IMR-90 (cell line): ENCODE results near the gene NTNG2. TPM values are rescaled to one million over a fixed set of nuclear protein-coding genes. Genes with fewer than 3 reads are reported as not detected.

Source experiments
- ATAC-seq: fragments of 200-7000 bp; cut with Tn5 transposase; 2 replicates; pipeline ENCODE4 v1.9.1; 2020; ENCODE audit warnings: low read depth, mild to moderate bottlenecking, moderate library complexity
- BruUV-seq: library from RNA; stranded (reverse); fragments of 400-500 nt; replicated peaks from 2 replicates; lab custom pipeline; 2021; lab: Mats Ljungman, UMichigan
- CTCF ChIA-PET: fragments of 300-600 bp; formaldehyde crosslinking; extraction: SDS; loops from one replicate; lab custom pipeline; 2021; ENCODE audit warnings: antibody characterized with exemption; lab: Yijun Ruan, JAX
- POLR2A ChIA-PET: fragments of 300-600 bp; sonication (Branson Sonifier 250); formaldehyde crosslinking; loops from one replicate; lab custom pipeline; 2022; ENCODE audit warnings: antibody characterized with exemption; ENCODE audit not compliant: unreplicated experiment; lab: Charles Lee
- DNase-seq: peaks from one replicate; pipeline ENCODE4 v3.0.0; 2013
- H2AFZ ChIP-seq: replicated peaks from 2 replicates; pipeline ENCODE3; 2013; ENCODE audit warnings: low read length, mild to moderate bottlenecking; ENCODE audit not compliant: poor library complexity
- H2AK5ac ChIP-seq: 2 replicates; pipeline ENCODE4 v1.6.1; 2013; ENCODE audit warnings: low read depth, low read length, inconsistent platforms
- H2AK9ac ChIP-seq: replicated peaks from 2 replicates; pipeline ENCODE3; 2013; ENCODE audit warnings: mild to moderate bottlenecking, low read depth, low read length, moderate library complexity; ENCODE audit not compliant: poor library complexity
- H2BK120ac ChIP-seq: 2 replicates; pipeline ENCODE4 v1.6.1; 2013; ENCODE audit warnings: low read depth, low read length, inconsistent platforms
- H2BK15ac ChIP-seq: 3 replicates; pipeline ENCODE4 v1.6.1; 2013; ENCODE audit warnings: low read depth, low read length, inconsistent platforms
- H2BK20ac ChIP-seq: 2 replicates; pipeline ENCODE4 v1.6.1; 2013; ENCODE audit warnings: low read depth, mild to moderate bottlenecking, inconsistent platforms, low read length, moderate library complexity
- H2BK5ac ChIP-seq: 2 replicates; pipeline ENCODE4 v1.6.1; 2013; ENCODE audit warnings: mild to moderate bottlenecking, low read depth, low read length, inconsistent platforms; ENCODE audit not compliant: poor library complexity, severe bottlenecking
- H3K14ac ChIP-seq: replicated peaks from 2 replicates; pipeline ENCODE4 v1.6.1; 2013; ENCODE audit warnings: low read depth, low read length, inconsistent platforms
- H3K18ac ChIP-seq: 2 replicates; pipeline ENCODE4 v1.6.1; 2013; ENCODE audit warnings: low read depth, low read length, control low read depth
- H3K23ac ChIP-seq: 2 replicates; pipeline ENCODE4 v1.6.1; 2013; ENCODE audit warnings: low read depth, low read length, inconsistent platforms
- H3K27ac ChIP-seq: 2 replicates; pipeline ENCODE4 v1.5.1; 2013; ENCODE audit warnings: mild to moderate bottlenecking, control low read depth, low read length; ENCODE audit not compliant: insufficient read depth
- H3K27me3 ChIP-seq: 2 replicates; pipeline ENCODE4 v1.6.1; 2013; ENCODE audit warnings: low read length; ENCODE audit not compliant: control insufficient read depth, insufficient read depth
- H3K36me3 ChIP-seq: 2 replicates; pipeline ENCODE4 v1.6.1; 2013; ENCODE audit warnings: low read length, mixed read lengths; ENCODE audit not compliant: control insufficient read depth, insufficient read depth
- H3K4ac ChIP-seq: 2 replicates; pipeline ENCODE4 v1.6.1; 2013; ENCODE audit warnings: low read depth, low read length, inconsistent platforms
- H3K4me1 ChIP-seq: 2 replicates; pipeline ENCODE4 v1.6.1; 2013; ENCODE audit warnings: low read length, mixed read lengths; ENCODE audit not compliant: control insufficient read depth, insufficient read depth
- H3K4me2 ChIP-seq: 2 replicates; pipeline ENCODE4 v1.6.1; 2013; ENCODE audit warnings: low read depth, mild to moderate bottlenecking, control low read depth, low read length, moderate library complexity
- H3K4me3 ChIP-seq: 2 replicates; pipeline ENCODE4 v1.5.1; 2013; ENCODE audit warnings: low read depth, mild to moderate bottlenecking, control low read depth, low read length, moderate library complexity; ENCODE audit not compliant: insufficient read depth
- H3K56ac ChIP-seq: 2 replicates; pipeline ENCODE4 v1.6.1; 2013; ENCODE audit warnings: low read length, inconsistent platforms; ENCODE audit not compliant: insufficient read depth; ENCODE audit errors: extremely low read depth
- H3K79me1 ChIP-seq, 2 experiments: 2 replicates each; pipeline ENCODE4 v1.6.1; 2013; ENCODE audit warnings: low read length in 2 of 2, inconsistent platforms in 1 of 2, low read depth in 1 of 2
- H3K9ac ChIP-seq: 2 replicates; pipeline ENCODE4 v1.6.1; 2013; ENCODE audit warnings: low read depth, low read length, control low read depth
- H3K9me1 ChIP-seq: 2 replicates; pipeline ENCODE4 v1.6.1; 2013; ENCODE audit warnings: low read length, inconsistent platforms; ENCODE audit not compliant: insufficient read depth
- H3K9me3 ChIP-seq: 2 replicates; pipeline ENCODE4 v1.6.1; 2013; ENCODE audit warnings: low read length; ENCODE audit not compliant: control insufficient read depth, insufficient read depth
- H4K20me1 ChIP-seq: 2 replicates; pipeline ENCODE4 v1.6.1; 2013; ENCODE audit warnings: low read length, inconsistent platforms; ENCODE audit not compliant: insufficient read depth
- H4K5ac ChIP-seq: 2 replicates; pipeline ENCODE4 v1.6.1; 2013; ENCODE audit warnings: mild to moderate bottlenecking, low read depth, low read length, control low read depth
- H4K8ac ChIP-seq, 2 experiments: 2 replicates each; pipeline ENCODE4 v1.6.1; 2013; ENCODE audit warnings: low read depth in 2 of 2, low read length in 2 of 2, control low read depth in 1 of 2, inconsistent platforms in 1 of 2
- H4K91ac ChIP-seq: 2 replicates; pipeline ENCODE4 v1.6.1; 2013; ENCODE audit warnings: low read depth, low read length, inconsistent platforms; ENCODE audit not compliant: insufficient read depth
- BHLHE40 ChIP-seq: fragments of 150-350 bp; IDR thresholded peaks from 2 replicates; pipeline ENCODE4 v1.6.1; 2016; ENCODE audit warnings: mild to moderate bottlenecking, low read depth, low read length
- CHD1 ChIP-seq: IDR thresholded peaks from 2 replicates; pipeline ENCODE4 v1.6.1; 2012; ENCODE audit warnings: low read depth, low read length, improper control_type of control experiment
- ELK1 ChIP-seq: fragments of 150-350 bp; IDR thresholded peaks from 2 replicates; pipeline ENCODE4 v1.6.1; 2016; ENCODE audit warnings: low read depth, mild to moderate bottlenecking, low read length, moderate library complexity, borderline replicate concordance
- FOS ChIP-seq: fragments of 150-350 bp; IDR thresholded peaks from 2 replicates; pipeline ENCODE4 v1.6.1; 2016; ENCODE audit warnings: low read depth, low read length
- MAFK ChIP-seq: IDR thresholded peaks from 2 replicates; pipeline ENCODE4 v1.6.1; 2012; ENCODE audit warnings: low read depth, low read length, improper control_type of control experiment
- MAZ ChIP-seq: IDR thresholded peaks from 2 replicates; pipeline ENCODE4 v1.6.1; 2012; ENCODE audit warnings: low read depth, mild to moderate bottlenecking, low read length, improper control_type of control experiment, moderate library complexity, borderline replicate concordance
- MXI1 ChIP-seq: IDR thresholded peaks from 2 replicates; pipeline ENCODE4 v1.6.1; 2012; ENCODE audit warnings: low read depth, mild to moderate bottlenecking, low read length, moderate library complexity, borderline replicate concordance
- NFE2L2 ChIP-seq: fragments of 150-350 bp; IDR thresholded peaks from 2 replicates; pipeline ENCODE4 v1.6.1; 2016; ENCODE audit warnings: low read depth, mild to moderate bottlenecking, low read length
- POLR2A ChIP-seq: IDR thresholded peaks from 2 replicates; pipeline ENCODE4 v1.6.1; 2012; ENCODE audit warnings: mild to moderate bottlenecking, low read depth, low read length
- RAD21 ChIP-seq: IDR thresholded peaks from 2 replicates; pipeline ENCODE4 v1.6.1; 2012; ENCODE audit warnings: low read length, improper control_type of control experiment
- SMC3 ChIP-seq: fragments of 150-350 bp; IDR thresholded peaks from 2 replicates; pipeline ENCODE4 v1.6.1; 2016; ENCODE audit warnings: low read depth, mild to moderate bottlenecking, antibody characterized with exemption, low read length, moderate library complexity
- USF2 ChIP-seq: fragments of 150-350 bp; IDR thresholded peaks from 2 replicates; pipeline ENCODE4 v1.6.1; 2017; ENCODE audit warnings: mild to moderate bottlenecking, antibody characterized with exemption, low read length, low read depth
- WGBS, 2 experiments: methylation state at CpG; one replicate each; pipeline versions ENCODE4 v1.1.5 to v1.1.7; 2013; ENCODE audit warnings: missing lambda C conversion rate in 2 of 2; ENCODE audit not compliant: insufficient read length in 1 of 2; ENCODE audit errors: extremely low coverage in 2 of 2; 5-methylcytosine and 5-hydroxymethylcytosine counted together
- dilution Hi-C: fragments of 300-500 bp; cut with HindIII; formaldehyde crosslinking; loops from one replicate; pipeline ENCODE4 v1.14.3; 2018; ENCODE audit warnings: low sequenced_read_pairs; ENCODE audit not compliant: unreplicated experiment
- in situ Hi-C: fragments of 300-500 bp; cut with MboI; formaldehyde crosslinking; loops from 3 replicates; pipeline ENCODE4 v1.14.3; 2019; ENCODE audit warnings: low sequenced_read_pairs, inconsistent platforms, mixed read lengths
- intact Hi-C: fragments of 100-400 bp; cut with micrococcal nuclease; formaldehyde crosslinking; loops from 2 replicates; pipeline ENCODE4 v1.10.0; 2022
- polyA plus RNA-seq, 3 experiments: library from polyadenylated mRNA; depleted of rRNA; stranded (reverse); fragments of >200 nt; gene quantifications; 2 replicates each; pipeline ENCODE4 v1.2.3, GENCODE V29; 2012; ENCODE audit warnings: low replicate concordance in 1 of 3
- total RNA-seq: library from RNA; depleted of rRNA; stranded (reverse); fragments of >200 nt; gene quantifications from 2 replicates; pipeline ENCODE4 v1.2.3, GENCODE V29; 2012
- TF ChIP-seq, protein P1 (sequence below): conservative IDR thresholded peaks from 2 replicates; pipeline ENCODE4 v1.5.1; 2012; ENCODE audit warnings: mild to moderate bottlenecking, low read depth, low read length, improper control_type of control experiment

Gene NTNG2
- total and polyA plus RNA-seq, 2 of the 4 experiments (the other 2 are of a cell fraction), result 0.54 to 0.84 TPM

GRCh38 chr9:132207215-132207614, 45.4 kb downstream of the NTNG2 start:
- POLR2A ChIA-PET, result no interaction called here
- H3K79me1 ChIP-seq, result no peaks in the 10 kb centered on the region
- peaks cover 47% of the 10 kb centered on the region for H3K27me3 ChIP-seq
- intact Hi-C loops, result no loop called here
- no peak for TF ChIP-seq SMC3
- TF ChIP-seq RAD21, result no peak
- no peak for TF ChIP-seq MAZ
- TF ChIP-seq BHLHE40, result no peak
- TF ChIP-seq MXI1, result no peak
- TF ChIP-seq, protein P1, sequence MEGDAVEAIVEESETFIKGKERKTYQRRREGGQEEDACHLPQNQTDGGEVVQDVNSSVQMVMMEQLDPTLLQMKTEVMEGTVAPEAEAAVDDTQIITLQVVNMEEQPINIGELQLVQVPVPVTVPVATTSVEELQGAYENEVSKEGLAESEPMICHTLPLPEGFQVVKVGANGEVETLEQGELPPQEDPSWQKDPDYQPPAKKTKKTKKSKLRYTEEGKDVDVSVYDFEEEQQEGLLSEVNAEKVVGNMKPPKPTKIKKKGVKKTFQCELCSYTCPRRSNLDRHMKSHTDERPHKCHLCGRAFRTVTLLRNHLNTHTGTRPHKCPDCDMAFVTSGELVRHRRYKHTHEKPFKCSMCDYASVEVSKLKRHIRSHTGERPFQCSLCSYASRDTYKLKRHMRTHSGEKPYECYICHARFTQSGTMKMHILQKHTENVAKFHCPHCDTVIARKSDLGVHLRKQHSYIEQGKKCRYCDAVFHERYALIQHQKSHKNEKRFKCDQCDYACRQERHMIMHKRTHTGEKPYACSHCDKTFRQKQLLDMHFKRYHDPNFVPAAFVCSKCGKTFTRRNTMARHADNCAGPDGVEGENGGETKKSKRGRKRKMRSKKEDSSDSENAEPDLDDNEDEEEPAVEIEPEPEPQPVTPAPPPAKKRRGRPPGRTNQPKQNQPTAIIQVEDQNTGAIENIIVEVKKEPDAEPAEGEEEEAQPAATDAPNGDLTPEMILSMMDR, result no peak
- no peak for TF ChIP-seq ELK1
- TF ChIP-seq POLR2A, result no peak
- TF ChIP-seq USF2, result no peak
- no peak for TF ChIP-seq MAFK
- TF ChIP-seq NFE2L2, result no peak
- no peak for TF ChIP-seq CHD1
- no peak for TF ChIP-seq FOS
- H3K4me1 ChIP-seq, result peaks cover 2% of the 10 kb centered on the region; the same call in 1 of the 2 replicates
- H3K9me3 ChIP-seq, result peaks cover 5% of the 10 kb centered on the region; the same call in 1 of the 2 replicates
- H4K8ac ChIP-seq, result no peak overlapping the region
- H3K56ac ChIP-seq, result no peak overlapping the region
- H3K4me3 ChIP-seq, result no peak overlapping the region
- no peak overlapping the region for H2AK9ac ChIP-seq
- no peak overlapping the region for H2BK5ac ChIP-seq
- H2BK15ac ChIP-seq, result no peak overlapping the region
- CTCF ChIA-PET, result no interaction called here
- H3K14ac ChIP-seq, result no peak overlapping the region
- peaks cover 7% of the 10 kb centered on the region; the same call in 1 of the 2 replicates for H3K9me1 ChIP-seq
- no peak overlapping the region for H4K5ac ChIP-seq
- H3K27ac ChIP-seq, result no peak overlapping the region
- ATAC-seq (no peak), DNase-seq (no peak)
- 67% methylated on average over 13 of the region's 14 CpGs; no CpG with 5 or more reads in 1 of the 2 experiments for WGBS, 2 experiments
- H4K91ac ChIP-seq, result no peak overlapping the region
- BruUV-seq, result no TSS peak
- H3K23ac ChIP-seq, result no peak overlapping the region
- H2AK5ac ChIP-seq, result no peak overlapping the region
- dilution Hi-C loops, result no loop called here
- no peak overlapping the region for H3K4me2 ChIP-seq
- H4K20me1 ChIP-seq, result no peaks in the 10 kb centered on the region; the same call in 1 of the 2 replicates
- no peak overlapping the region for H2AFZ ChIP-seq
- H3K4ac ChIP-seq, result no peak overlapping the region
- no peaks in the 10 kb centered on the region for H3K36me3 ChIP-seq
- H3K18ac ChIP-seq, result no peak overlapping the region
- in situ Hi-C loops, result no loop called here
- no peak overlapping the region for H2BK20ac ChIP-seq
- no peak overlapping the region for H2BK120ac ChIP-seq
- no peak overlapping the region for H3K9ac ChIP-seq
